COLO668 (cell line): ENCODE measurements around the gene FIBP.
"Not testable (repeated sequence)": the region's sequence is repeated elsewhere in the genome, so short reads cannot be mapped to it uniquely, and the experiment has no call there.

Source experiments
- DNase-seq: peaks from one replicate; lab custom pipeline; 2025; ENCODE audit not compliant: unreplicated experiment; lab: John Stamatoyannopoulos, UW

FIBP gene

DNA sequence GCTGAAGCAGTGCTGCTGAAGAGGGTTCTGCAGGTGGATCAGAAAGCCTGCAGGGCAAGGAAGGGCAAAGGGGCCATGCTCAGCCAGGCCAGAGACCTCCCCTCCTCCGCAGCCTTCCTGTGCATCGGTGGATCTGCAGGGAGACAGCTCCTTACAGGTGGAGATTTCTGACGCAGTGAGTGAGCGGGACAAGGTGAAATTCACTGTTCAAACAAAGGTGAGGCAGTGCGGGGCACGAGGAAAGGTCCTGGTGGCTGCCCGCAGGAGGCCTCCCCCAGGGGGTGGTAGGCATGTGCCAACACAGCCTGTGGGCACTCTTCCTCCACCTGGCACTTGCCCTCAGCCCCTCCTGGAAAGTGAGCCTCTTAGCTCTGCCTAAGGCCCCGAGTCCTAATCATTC is 38.9 kb downstream of the FIBP start:
- DNase-seq: no peak

DNA sequence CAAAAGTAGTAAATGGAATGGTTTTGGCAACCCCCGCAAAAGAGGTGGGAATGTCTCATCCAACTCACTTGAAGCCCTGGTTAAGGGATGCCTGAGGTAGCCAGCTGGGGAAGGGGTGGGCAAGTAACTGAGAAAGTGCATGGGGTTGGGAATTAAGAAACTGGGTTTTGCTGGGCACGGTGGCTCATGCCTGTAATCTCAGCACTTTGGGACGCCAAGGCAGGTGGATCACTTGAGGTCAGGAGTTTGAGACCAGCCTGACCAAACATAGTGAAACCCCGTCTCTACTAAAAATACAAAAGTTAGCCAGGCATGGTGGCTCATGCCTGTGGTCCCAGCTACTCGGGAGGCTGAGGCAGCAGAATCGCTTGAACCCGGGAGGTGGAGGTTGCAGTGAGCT is 39.6 kb downstream of the FIBP start:
- not testable (repeated sequence) for DNase-seq

DNA sequence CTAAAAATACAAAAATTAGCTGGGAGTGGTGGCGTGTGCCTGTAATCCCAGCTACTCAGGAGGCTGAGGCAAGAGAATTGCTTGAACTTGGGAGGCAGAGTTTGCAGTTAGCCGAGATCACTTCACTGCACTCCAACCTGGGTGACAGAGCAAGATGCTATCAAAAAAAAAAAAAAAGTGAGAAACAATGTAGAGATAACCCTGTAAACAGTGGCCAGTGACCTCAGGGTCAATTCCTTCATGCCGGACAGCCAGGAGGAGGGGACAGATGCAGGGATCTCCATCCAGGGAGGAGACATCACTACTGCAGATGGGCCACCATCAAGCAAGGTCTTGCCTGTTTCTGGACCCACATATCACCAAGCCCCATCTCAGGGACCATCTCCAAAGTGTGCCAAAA is 40.5 kb downstream of the FIBP start:
- DNase-seq: no peak

DNA sequence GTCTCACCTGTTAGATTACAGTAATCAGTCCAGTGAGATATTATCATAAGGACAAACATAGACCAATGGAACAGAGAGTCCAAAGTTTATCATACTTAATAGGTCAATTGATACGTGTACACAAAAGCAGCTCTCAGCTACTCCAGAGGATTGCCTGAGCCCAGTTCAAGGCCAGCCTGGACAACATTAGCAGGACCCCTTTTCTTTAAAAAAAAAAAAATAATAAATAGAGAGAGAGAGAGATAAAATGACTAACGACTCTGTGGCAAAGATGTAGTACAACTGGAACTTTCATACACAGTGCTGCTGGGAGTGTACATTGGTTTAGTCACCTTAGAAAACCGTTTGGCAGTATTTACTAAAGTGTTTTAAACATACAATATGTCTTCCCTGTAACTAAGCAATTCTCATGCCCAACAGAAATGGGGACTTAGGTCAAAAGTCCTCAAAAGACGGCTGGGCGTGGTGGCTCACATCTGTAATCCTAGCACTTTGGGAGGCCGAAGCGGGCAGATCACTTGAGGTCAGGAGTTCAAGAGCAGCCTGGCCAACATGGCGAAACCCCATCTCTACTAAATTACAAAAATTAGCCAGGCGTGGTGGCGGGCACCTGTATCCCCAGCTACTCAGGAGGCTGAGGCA is 43.9 kb downstream of the FIBP start:
- no peak for DNase-seq

DNA sequence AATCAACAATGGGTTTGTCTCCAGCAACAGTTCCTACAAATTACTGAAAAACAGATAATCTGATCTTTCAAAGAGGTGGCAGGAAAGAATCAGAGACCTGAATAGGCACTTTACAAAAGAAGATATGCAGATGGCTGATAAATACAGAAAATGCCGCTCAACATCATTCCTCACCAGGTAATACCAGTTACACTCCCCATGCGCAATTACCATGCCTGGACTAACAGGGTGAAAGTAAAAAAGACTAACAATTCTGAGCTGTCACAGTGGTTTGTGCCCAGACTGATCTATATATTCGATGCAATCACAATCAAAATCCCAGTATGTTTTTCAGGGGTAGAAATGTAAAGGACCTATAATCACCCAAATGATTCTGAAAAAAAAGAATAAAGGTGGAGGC is 44.5 kb downstream of the FIBP start:
- DNase-seq: no peak

DNA sequence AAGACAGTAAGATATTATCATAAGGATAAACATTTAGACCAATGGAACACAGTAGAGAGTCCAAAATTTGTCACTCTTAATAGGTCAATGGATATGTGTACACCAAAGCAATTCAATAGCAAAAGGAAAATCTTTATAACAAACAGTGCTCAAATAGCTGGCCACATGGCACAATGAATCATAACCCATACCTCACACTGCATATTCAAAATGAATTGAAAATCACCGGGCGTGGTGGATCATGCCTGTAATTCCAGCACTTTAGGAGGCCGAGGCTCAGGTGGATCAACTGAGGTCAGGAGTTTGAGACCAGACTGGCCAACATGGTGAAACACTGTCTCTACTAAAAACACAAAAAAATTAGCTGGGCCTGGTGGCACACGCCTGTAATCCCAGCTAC is 46.1 kb downstream of the FIBP start:
- DNase-seq: no peak

DNA sequence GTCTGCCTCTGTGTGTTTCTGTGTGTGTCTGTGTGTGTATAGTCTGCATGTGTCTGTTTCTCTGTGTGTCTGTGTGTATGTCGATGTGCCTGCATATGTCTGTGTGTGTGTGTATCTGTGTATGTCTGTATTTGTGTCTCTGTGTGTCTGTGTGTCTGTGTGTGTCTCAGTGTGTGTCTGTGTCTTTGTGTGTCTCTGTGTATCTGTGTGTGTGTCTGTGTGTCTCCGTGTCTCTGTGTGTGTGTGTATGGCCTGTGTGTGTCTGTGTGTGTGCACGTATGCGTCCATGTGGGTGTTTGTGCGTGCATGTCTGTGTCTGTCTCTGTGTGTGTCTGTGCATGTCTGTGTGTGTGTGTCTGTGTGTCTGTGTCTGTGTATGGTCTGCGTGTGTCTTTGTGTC is 54.1 kb downstream of the FIBP start:
- no peak for DNase-seq
